HFFc6 (cell line): ENCODE measurements around the gene IGLON5. TPM values are rescaled to one million over a fixed set of nuclear protein-coding genes. Genes with fewer than 3 reads are reported as not detected.

Source experiments
- DNase-seq: peaks from one replicate; pipeline ENCODE4 v3.0.0-alpha.2; 2018
- H3K27ac Mint-ChIP-seq: 2 replicates; pipeline ENCODE4 v1.8.0; 2020; ENCODE audit warnings: mild to moderate bottlenecking, mixed read lengths
- H3K27me3 Mint-ChIP-seq: 2 replicates; pipeline ENCODE4 v1.8.0; 2021; ENCODE audit warnings: mild to moderate bottlenecking, moderate library complexity, mixed read lengths; ENCODE audit not compliant: insufficient read depth
- H3K36me3 Mint-ChIP-seq: 2 replicates; pipeline ENCODE4 v1.8.0; 2021; ENCODE audit warnings: low read depth, mixed read lengths
- H3K4me1 Mint-ChIP-seq: 2 replicates; pipeline ENCODE4 v1.8.0; 2020; ENCODE audit warnings: low read depth, mixed read lengths
- H3K4me3 Mint-ChIP-seq: 2 replicates; pipeline ENCODE4 v1.8.0; 2020; ENCODE audit warnings: mild to moderate bottlenecking, moderate library complexity, mixed read lengths
- H3K9me3 Mint-ChIP-seq: 2 replicates; pipeline ENCODE4 v1.8.0; 2020; ENCODE audit warnings: mild to moderate bottlenecking, mixed read lengths
- total RNA-seq, 6 experiments: library from RNA; stranded (reverse); fragmentation: NEBNext Ultra II Directional; extraction: Animal tissue kit (Norgen Biotek cat#: 25700); gene quantifications; 2 replicates in 1 of 6; 3 replicates in 5 of 6; pipeline ENCODE4 v1.2.3, GENCODE V29; 2021
- TF ChIP-seq, protein P1 (sequence below): fragments of 200-600 bp; sonication (generic); IDR thresholded peaks from 2 replicates; pipeline ENCODE4 v1.5.0; 2021; ENCODE audit warnings: antibody characterized with exemption, mild to moderate bottlenecking

The IGLON5 gene
- total RNA-seq, 6 experiments from 2014 or later = not detected

DNA sequence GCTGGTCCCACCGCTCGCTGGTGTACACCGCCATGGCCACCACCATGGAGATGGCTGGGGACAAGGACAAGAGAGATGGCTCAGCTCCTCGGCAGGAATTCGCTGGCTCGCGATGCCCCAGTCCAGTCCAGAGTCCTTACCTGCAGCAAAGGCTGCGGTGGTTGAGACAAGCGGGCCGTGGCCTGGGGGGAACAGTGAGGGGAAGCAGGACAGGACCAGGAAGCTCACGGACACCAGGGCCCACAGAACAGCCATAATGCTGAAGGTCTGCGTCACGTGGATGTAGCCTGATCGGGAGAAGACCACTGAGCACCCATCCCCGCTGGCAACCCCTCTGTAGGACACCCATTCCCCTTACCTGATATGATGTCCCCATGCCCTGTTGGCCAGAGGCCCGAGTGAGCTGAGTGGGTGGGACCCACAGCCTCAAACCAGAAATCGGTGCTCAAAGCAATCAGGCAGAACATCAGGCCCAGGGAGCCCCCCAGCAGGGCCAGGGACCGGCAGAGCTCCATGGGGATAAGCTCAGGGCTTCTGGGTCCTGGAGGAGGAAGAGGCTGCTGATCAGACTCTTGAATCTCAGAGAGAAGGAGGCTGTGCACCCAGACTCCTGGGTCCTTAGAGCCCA is 60.7 kb downstream of the IGLON5 start:
- H3K9me3 Mint-ChIP-seq = no peaks in the 10 kb centered on the region
- H3K36me3 Mint-ChIP-seq = no peaks in the 10 kb centered on the region
- H3K27ac Mint-ChIP-seq = no peak overlapping the region
- peaks cover 24% of the 10 kb centered on the region for H3K27me3 Mint-ChIP-seq
- TF ChIP-seq, protein P1, sequence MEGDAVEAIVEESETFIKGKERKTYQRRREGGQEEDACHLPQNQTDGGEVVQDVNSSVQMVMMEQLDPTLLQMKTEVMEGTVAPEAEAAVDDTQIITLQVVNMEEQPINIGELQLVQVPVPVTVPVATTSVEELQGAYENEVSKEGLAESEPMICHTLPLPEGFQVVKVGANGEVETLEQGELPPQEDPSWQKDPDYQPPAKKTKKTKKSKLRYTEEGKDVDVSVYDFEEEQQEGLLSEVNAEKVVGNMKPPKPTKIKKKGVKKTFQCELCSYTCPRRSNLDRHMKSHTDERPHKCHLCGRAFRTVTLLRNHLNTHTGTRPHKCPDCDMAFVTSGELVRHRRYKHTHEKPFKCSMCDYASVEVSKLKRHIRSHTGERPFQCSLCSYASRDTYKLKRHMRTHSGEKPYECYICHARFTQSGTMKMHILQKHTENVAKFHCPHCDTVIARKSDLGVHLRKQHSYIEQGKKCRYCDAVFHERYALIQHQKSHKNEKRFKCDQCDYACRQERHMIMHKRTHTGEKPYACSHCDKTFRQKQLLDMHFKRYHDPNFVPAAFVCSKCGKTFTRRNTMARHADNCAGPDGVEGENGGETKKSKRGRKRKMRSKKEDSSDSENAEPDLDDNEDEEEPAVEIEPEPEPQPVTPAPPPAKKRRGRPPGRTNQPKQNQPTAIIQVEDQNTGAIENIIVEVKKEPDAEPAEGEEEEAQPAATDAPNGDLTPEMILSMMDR = no peak
- peaks cover 6% of the 10 kb centered on the region for H3K4me1 Mint-ChIP-seq
- DNase-seq = no peak
- H3K4me3 Mint-ChIP-seq = no peak overlapping the region

DNA sequence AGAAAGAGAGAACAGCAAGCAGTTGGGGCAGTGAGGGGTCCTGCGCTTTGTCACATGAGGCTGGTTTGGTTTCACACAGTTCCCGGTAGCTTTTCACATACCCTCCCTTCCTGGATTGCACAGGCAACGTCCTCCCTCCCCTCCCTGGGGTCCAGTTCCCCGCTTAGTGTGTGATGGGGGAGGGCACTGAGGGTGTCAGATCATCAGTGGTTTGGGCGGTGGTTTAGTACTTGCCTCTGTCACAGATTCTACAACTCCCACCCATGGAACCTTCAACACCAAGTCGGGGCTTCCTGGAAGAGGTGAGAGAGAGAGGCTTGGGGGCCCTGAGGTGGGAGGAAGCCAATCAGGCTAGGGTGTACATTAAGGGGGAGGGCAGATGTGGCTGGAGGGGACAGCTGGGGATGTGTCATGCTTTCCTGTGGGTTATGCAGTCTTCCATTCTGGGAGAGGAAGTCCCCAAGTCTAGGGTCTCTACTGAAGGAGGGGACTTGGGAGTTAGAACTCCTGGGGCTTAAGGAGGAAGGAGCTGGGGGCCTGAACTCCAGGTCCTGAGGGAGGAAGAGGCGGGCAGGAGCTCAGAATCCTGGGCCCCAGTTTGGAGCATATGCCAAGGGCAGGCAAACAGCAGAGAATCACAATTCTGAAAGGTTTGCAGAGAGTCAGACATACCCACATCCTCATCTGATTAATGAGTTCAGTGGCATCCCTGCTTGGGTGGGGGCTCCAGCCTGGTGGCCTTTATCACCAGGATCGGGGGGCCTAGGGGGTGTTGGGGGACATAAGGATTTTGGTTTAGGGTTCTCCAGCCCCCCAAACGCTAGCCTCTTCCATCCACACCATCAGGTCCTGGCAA is 61.4 kb downstream of the IGLON5 start, which contains the start of gene NKG7:
TSS of gene NKG7 (minus strand) at position 6 of the 856 bp plus-strand sequence. CDS start 119 bp downstream, outside the sequence.
- Mint-ChIP-seq H3K9me3 (no peaks in the 10 kb centered on the region), H3K27me3 (peaks cover 24% of the 10 kb centered on the region), H3K4me3 (no peak within 1 kb of the TSS), H3K27ac (no peak within 1 kb of the TSS), H3K4me1 (peaks cover 6% of the 10 kb centered on the region), H3K36me3 (no peaks in the 10 kb centered on the region)
- TF ChIP-seq, protein P1 = no peak
- no peak for DNase-seq

DNA sequence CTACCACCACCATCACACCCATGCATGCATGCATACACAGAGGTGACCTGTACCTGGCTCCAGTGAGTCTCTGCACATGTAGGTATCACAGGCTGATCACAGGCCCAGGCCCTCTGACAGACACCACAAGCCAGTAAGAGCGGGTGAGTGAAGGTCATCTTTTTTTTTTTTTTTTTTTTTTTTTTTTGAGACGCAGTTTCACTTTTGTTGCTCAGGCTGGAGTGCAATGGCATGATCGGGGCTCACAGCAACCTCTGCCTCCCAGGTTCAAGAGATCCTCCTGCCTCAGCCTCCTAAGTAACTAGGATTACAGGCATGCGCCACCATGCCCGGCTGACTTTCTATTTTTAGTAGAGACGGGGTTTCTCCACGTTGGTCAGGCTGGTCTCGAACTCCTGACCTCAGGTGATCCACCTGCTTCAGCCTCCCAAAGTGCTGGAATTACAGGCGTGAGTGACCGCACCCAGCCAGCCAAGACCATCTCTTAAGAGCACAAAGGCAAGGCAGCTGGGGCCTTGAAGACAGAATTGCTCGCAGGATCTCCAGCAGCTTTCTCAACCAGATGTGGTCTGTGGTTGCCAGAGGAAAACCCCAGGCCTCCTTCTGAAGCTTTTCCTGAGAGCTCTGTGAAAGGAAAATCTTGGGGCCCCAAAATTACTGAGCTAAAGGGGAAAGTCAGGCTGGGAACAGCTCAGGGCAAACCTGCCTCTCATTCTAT is 64.2 kb downstream of the IGLON5 start:
- no peak overlapping the region for H3K27ac Mint-ChIP-seq
- H3K27me3 Mint-ChIP-seq = peaks cover 20% of the 10 kb centered on the region
- no peak overlapping the region for H3K4me3 Mint-ChIP-seq
- H3K4me1 Mint-ChIP-seq = no peaks in the 10 kb centered on the region
- H3K36me3 Mint-ChIP-seq = no peaks in the 10 kb centered on the region
- no peak for DNase-seq
- TF ChIP-seq, protein P1 = no peak
- H3K9me3 Mint-ChIP-seq = no peaks in the 10 kb centered on the region

DNA sequence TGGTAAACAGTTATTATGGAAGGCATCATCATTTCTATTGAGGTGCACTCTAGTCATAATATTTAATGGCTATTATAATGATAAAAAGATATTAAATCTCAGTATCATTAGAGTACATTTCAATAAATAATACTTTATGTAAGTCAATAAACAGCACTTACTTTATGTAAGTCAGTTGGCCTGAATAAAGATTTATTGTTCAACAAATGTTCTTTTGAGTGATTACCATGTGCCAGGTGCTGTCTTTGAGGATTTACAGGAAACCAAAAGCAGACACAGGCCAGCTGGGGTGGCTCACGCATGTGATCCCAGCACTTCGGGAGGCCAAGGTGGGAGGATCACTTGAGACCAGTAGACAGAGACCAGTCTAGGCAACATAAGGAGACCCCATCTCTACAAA is 66.0 kb downstream of the IGLON5 start:
- no peak overlapping the region for H3K27ac Mint-ChIP-seq
- H3K9me3 Mint-ChIP-seq = peaks cover 7% of the 10 kb centered on the region; the same call in 1 of the 2 replicates
- no peak overlapping the region for H3K4me3 Mint-ChIP-seq
- TF ChIP-seq, protein P1 = no peak
- DNase-seq = no peak
- H3K4me1 Mint-ChIP-seq = no peaks in the 10 kb centered on the region
- H3K36me3 Mint-ChIP-seq = no peaks in the 10 kb centered on the region
- peaks cover 12% of the 10 kb centered on the region for H3K27me3 Mint-ChIP-seq

DNA sequence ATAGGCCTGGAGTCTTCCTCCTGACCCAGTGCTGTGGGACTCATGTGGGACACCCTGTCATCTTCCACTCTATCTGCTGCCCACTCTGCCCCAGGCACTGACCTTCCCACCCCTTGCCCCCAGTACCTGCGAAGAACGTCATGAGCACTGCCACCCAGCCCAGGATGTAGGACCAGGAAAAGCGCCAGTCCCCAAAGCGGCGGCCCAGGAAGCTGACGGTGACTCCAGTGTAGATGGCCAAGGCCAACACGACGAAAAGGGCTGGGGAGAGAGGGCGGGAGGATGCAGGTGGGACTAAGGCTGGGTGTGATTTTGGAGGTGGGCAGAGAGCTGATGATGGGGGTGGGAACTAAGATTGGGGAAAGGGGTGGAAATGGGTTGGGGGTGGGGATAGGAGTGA is 68.9 kb downstream of the IGLON5 start:
- TF ChIP-seq, protein P1 = no peak
- Mint-ChIP-seq H3K4me1 (no peaks in the 10 kb centered on the region), H3K36me3 (no peaks in the 10 kb centered on the region), H3K4me3 (no peak overlapping the region), H3K27me3 (peaks cover 3% of the 10 kb centered on the region), H3K9me3 (peaks cover 7% of the 10 kb centered on the region; the same call in 1 of the 2 replicates), H3K27ac (no peak overlapping the region)
- DNase-seq = no peak

Other genes starting within 250 kb of the IGLON5 start
- not detected for gene KLK13, start 246.6 kb upstream of the IGLON5 start, total RNA-seq
- gene KLK14, start 228.8 kb upstream of the IGLON5 start, total RNA-seq = under 1 TPM in 1 of 6 experiments, not detected in 5; 0.23 TPM
- gene CTU1, start 203.2 kb upstream of the IGLON5 start, total RNA-seq = 1 to 10 TPM; 5.0 to 8.9 (median 5.9) TPM
- not detected for gene SIGLEC9, start 186.7 kb upstream of the IGLON5 start, total RNA-seq
- not detected for gene SIGLEC7, start 169.3 kb upstream of the IGLON5 start, total RNA-seq
- gene CD33, start 86.6 kb upstream of the IGLON5 start, total RNA-seq = not detected
- not detected for gene SIGLECL1, start 60.6 kb upstream of the IGLON5 start, total RNA-seq
- 1 to 10 TPM in 2 of 6 experiments, under 1 TPM in 4; 0.79 to 1.6 (median 0.89) TPM for gene VSIG10L, start 30.5 kb downstream of the IGLON5 start, total RNA-seq
- gene ETFB, start 54.7 kb downstream of the IGLON5 start, total RNA-seq = 100 to 1,000 TPM; 109 to 157 (median 132) TPM
- gene CLDND2, start 57.4 kb downstream of the IGLON5 start, total RNA-seq = 1 to 10 TPM in 3 of 6 experiments, under 1 TPM in 3; 0.60 to 2.3 (median 0.94) TPM
- not detected for gene NKG7, start 61.0 kb downstream of the IGLON5 start, total RNA-seq
- gene LIM2, start 76.3 kb downstream of the IGLON5 start, total RNA-seq = not detected
- gene C19orf84, start 78.9 kb downstream of the IGLON5 start, total RNA-seq = not detected
- not detected for gene SIGLEC10, start 106.0 kb downstream of the IGLON5 start, total RNA-seq
- not detected for gene SIGLEC8, start 146.8 kb downstream of the IGLON5 start, total RNA-seq
- gene CEACAM18, start 166.9 kb downstream of the IGLON5 start, total RNA-seq = not detected
- gene SIGLEC12, start 190.2 kb downstream of the IGLON5 start, total RNA-seq = not detected
- gene SIGLEC6, start 220.0 kb downstream of the IGLON5 start, total RNA-seq = not detected